ENCODE measurements around the gene ADCY3. TPM values are rescaled to one million over a fixed set of nuclear protein-coding genes. Genes with fewer than 3 reads are reported as not detected.

The ADCY3 gene
- polyA plus RNA-seq, 1 of the 3 experiments (the other 2 are of a cell fraction): 53.9 TPM

DNA sequence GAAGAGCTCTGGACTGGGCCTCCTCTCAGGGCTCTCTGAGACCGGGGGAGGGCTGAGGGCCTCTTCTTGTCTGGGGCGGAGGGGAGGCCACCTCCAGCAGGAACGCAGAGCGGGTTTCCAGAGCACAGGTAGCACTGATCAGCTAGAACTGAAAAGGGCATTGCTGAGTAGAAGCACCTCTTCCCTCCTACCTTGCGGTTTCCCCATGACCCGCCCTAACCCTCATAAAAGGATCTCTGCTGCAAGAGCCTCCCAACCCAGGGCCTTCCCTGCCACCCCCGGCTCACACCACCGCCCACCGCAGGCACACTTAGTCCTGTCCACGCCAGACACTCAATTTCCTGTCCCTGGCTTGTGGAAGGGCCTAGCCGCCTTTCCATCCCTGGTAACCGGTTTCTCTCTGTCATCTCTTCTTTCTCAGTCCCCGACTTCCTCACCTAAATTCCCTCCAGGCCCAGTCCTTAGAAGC is 966 bp downstream of the ADCY3 start:
- Histone ChIP-seq H2AFZ (ENCODE audit: low read depth) (peak overlapping the region; percentile 92; the same call in 1 of the 2 replicates), H3K4me3 (ENCODE audit: low read depth in 2 of 2, low read length in 1 of 2) (peak overlapping the region; percentile 66 to 73), H3K27ac (ENCODE audit: low read depth in 2 of 2, low read length in 1 of 2) (no peak overlapping the region; a peak in 2 of 4 replicates), H3K4me1 (ENCODE audit: control insufficient read depth in 1 of 2, insufficient read depth in 2 of 2, low read depth in 1 of 2, low read length in 1 of 2) (peaks cover 0 to 27% of the 10 kb centered on the region in 2 experiments; a peak in 1 of 4 replicates), H3K79me2 (ENCODE audit: insufficient read depth) (peaks cover 8% of the 10 kb centered on the region; the same call in 1 of the 2 replicates), H3K36me3 (replicated peaks in 1 of 2; ENCODE audit: control insufficient read depth in 1 of 2, insufficient read depth in 2 of 2, low read length in 1 of 2) (no peaks in the 10 kb centered on the region), H3F3A (replicated peaks; ENCODE audit: insufficient read depth) (peaks cover 6% of the 10 kb centered on the region), H3K4me2 (peak overlapping the region; percentile 94), H3K9me2 (no peaks in the 10 kb centered on the region), H3K27me3 (ENCODE audit: insufficient read depth) (no peaks in the 10 kb centered on the region), H3K9me3 (no peaks in the 10 kb centered on the region), H4K20me1 (ENCODE audit: insufficient read depth) (no peaks in the 10 kb centered on the region), H3K9ac (peak overlapping the region; percentile 66)
- WGBS (ENCODE audit: low lambda C conversion rate): 59% methylated on average over 12 of the region's 13 CpGs
- TF ChIP-seq MXI1 (IDR thresholded peaks at IDR 0.05; ENCODE audit: low read depth, low read length) (no peak), FOXM1 (IDR thresholded peaks at IDR 0.05; ENCODE audit: low read depth) (no peak), RXRA (IDR thresholded peaks at IDR 0.05; ENCODE audit: borderline replicate concordance, low read depth) (no peak), GABPA (IDR thresholded peaks at IDR 0.05; ENCODE audit: low read depth) (no peak), SIN3A (IDR thresholded peaks at IDR 0.05; ENCODE audit: borderline replicate concordance, low read depth, low read length) (no peak), CHD2 (IDR thresholded peaks at IDR 0.05; ENCODE audit: low read length, partially characterized antibody) (no peak), RAD21 (IDR thresholded peaks at IDR 0.05; ENCODE audit: low read length) (no peak), YY1 (IDR thresholded peaks at IDR 0.05; ENCODE audit: low read depth) (no peak), GATA2 (CRISPR knock-in tag; IDR thresholded peaks at IDR 0.05) (no peak), TAF1 (IDR thresholded peaks at IDR 0.05; ENCODE audit: borderline replicate concordance, low read depth, low read length) (no peak), JUND (IDR thresholded peaks at IDR 0.05) (no peak), POLR2AphosphoS5 (IDR thresholded peaks at IDR 0.05; ENCODE audit: low read depth, low read length) (no peak)
- TF ChIP-seq, protein P1, sequence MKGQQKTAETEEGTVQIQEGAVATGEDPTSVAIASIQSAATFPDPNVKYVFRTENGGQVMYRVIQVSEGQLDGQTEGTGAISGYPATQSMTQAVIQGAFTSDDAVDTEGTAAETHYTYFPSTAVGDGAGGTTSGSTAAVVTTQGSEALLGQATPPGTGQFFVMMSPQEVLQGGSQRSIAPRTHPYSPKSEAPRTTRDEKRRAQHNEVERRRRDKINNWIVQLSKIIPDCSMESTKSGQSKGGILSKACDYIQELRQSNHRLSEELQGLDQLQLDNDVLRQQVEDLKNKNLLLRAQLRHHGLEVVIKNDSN (IDR thresholded peaks at IDR 0.05; ENCODE audit: borderline replicate concordance, low read depth): no peak
- TF ChIP-seq, protein P2, sequence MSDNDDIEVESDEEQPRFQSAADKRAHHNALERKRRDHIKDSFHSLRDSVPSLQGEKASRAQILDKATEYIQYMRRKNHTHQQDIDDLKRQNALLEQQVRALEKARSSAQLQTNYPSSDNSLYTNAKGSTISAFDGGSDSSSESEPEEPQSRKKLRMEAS (IDR thresholded peaks at IDR 0.05; ENCODE audit: low read depth): no peak
- TF ChIP-seq, protein P3, sequence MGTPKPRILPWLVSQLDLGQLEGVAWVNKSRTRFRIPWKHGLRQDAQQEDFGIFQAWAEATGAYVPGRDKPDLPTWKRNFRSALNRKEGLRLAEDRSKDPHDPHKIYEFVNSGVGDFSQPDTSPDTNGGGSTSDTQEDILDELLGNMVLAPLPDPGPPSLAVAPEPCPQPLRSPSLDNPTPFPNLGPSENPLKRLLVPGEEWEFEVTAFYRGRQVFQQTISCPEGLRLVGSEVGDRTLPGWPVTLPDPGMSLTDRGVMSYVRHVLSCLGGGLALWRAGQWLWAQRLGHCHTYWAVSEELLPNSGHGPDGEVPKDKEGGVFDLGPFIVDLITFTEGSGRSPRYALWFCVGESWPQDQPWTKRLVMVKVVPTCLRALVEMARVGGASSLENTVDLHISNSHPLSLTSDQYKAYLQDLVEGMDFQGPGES (IDR thresholded peaks at IDR 0.05; ENCODE audit: low read depth, low read length): no peak
- TF ChIP-seq, protein P4, sequence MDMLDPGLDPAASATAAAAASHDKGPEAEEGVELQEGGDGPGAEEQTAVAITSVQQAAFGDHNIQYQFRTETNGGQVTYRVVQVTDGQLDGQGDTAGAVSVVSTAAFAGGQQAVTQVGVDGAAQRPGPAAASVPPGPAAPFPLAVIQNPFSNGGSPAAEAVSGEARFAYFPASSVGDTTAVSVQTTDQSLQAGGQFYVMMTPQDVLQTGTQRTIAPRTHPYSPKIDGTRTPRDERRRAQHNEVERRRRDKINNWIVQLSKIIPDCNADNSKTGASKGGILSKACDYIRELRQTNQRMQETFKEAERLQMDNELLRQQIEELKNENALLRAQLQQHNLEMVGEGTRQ (IDR thresholded peaks at IDR 0.05; ENCODE audit: borderline replicate concordance, low read depth, low read length): no peak
- peak; percentile 80 for DNase-seq
- POLR2A ChIA-PET: interaction anchor here (1.0 kb wide), 1 partner anchor 9 kb away, joined by 6 read pairs; no protein-coding TSS in a partner anchor
- CTCF ChIA-PET: interaction anchor here (1.6 to 3.1 kb wide), 2 partner anchors 91 to 210 kb away, joined by 5 to 11 read pairs; no protein-coding TSS in a partner anchor
